Skeletal muscle satellite cell (primary cell): ENCODE data around the gene PELI2.
"Not testable (repeated sequence)": the region's sequence is repeated elsewhere in the genome, so short reads cannot be mapped to it uniquely, and the experiment has no call there.

Experiments
- H3K27me3 ChIP-seq: 2 replicates; pipeline ENCODE4 v1.7.0; 2013; ENCODE audit warnings: low read length; ENCODE audit not compliant: control insufficient read depth, insufficient read depth
- H3K36me3 ChIP-seq: 2 replicates; pipeline ENCODE4 v1.7.0; 2013; ENCODE audit warnings: mild to moderate bottlenecking, control low read depth, low read length; ENCODE audit not compliant: insufficient read depth
- H3K4me1 ChIP-seq: 2 replicates; pipeline ENCODE4 v1.7.0; 2013; ENCODE audit warnings: low read length; ENCODE audit not compliant: control insufficient read depth, insufficient read depth
- H3K4me2 ChIP-seq: 2 replicates; pipeline ENCODE4 v1.7.0; 2013; ENCODE audit warnings: mild to moderate bottlenecking, low read length
- H3K4me3 ChIP-seq: 2 replicates; pipeline ENCODE4 v1.7.0; 2013; ENCODE audit warnings: low read length
- H3K9ac ChIP-seq: 2 replicates; pipeline ENCODE4 v1.7.0; 2013; ENCODE audit warnings: mild to moderate bottlenecking, low read depth, low read length, moderate library complexity
- H3K9me3 ChIP-seq: replicated peaks from 2 replicates; pipeline ENCODE4 v1.7.0; 2013; ENCODE audit warnings: mild to moderate bottlenecking, control low read depth, low read length

PELI2 gene

DNA sequence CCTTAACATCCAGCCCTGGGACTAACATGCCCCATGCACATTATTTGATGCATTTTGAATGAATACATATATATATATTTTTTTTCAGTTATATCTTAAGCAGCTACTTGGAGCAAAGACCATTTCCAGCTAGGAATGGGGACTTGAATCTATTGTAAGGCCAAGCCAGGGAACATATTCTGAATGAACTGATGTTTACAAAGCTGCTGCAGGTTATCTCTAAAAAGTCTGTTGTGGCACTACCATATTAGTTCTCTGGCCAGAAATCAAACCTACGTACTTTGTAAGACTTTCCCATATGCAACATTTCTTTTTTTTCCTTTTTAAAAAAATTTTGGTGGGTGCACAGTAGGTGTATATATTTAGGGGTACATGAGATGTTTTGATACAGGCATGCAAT lies 43.4 kb downstream of the PELI2 start:
- Histone ChIP-seq H3K4me2 (no peak overlapping the region), H3K36me3 (peaks cover 3% of the 10 kb centered on the region), H3K27me3 (no peaks in the 10 kb centered on the region), H3K4me1 (peaks cover 3% of the 10 kb centered on the region), H3K9me3 (peaks cover 2% of the 10 kb centered on the region), H3K4me3 (no peak overlapping the region), H3K9ac (no peak overlapping the region)

DNA sequence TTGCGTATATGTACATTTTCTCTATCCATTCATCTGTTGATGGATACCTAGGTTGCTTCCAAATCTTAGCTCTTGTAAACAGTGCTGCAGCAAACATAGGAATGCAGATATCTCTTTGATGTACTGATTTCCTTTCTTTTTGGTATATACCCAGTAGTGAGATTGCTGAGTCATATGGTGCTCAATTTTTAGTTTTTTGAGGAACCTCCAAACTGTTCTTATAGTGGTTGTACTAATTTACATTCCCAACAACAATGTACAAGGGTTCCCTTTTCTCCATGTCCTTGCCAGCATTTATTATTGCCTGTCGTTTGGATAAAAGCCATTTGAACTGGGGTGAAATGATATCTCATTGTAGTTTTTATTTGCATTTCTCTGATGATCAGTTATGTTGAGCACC lies 44.3 kb downstream of the PELI2 start:
- Histone ChIP-seq H3K4me2 (no peak overlapping the region), H3K4me1 (peaks cover 3% of the 10 kb centered on the region), H3K4me3 (no peak overlapping the region)

GRCh38 chr14:56166579-56166978 lies 48.4 kb downstream of the PELI2 start:
- not testable (repeated sequence) for H3K4me3 ChIP-seq, H3K36me3 ChIP-seq, H3K27me3 ChIP-seq, H3K4me2 ChIP-seq, H3K9ac ChIP-seq, H3K4me1 ChIP-seq, H3K9me3 ChIP-seq

More for the DNA sequence above, 44.3 kb downstream of the PELI2 start:
- Histone ChIP-seq H3K9ac (no peak overlapping the region), H3K27me3 (no peaks in the 10 kb centered on the region), H3K9me3 (peaks cover 2% of the 10 kb centered on the region), H3K36me3 (peaks cover 3% of the 10 kb centered on the region)

- no peak overlapping the region for H3K4me3 ChIP-seq
- peaks cover 11% of the 10 kb centered on the region for H3K4me1 ChIP-seq
- peaks cover 3% of the 10 kb centered on the region for H3K36me3 ChIP-seq
- H3K9ac ChIP-seq: no peak overlapping the region
- no peak overlapping the region for H3K4me2 ChIP-seq
- H3K9me3 ChIP-seq: peaks cover 2% of the 10 kb centered on the region
- H3K27me3 ChIP-seq: no peaks in the 10 kb centered on the region
Measured at GRCh38 chr14:56168007-56168616, 49.9 kb downstream of the PELI2 start.

DNA sequence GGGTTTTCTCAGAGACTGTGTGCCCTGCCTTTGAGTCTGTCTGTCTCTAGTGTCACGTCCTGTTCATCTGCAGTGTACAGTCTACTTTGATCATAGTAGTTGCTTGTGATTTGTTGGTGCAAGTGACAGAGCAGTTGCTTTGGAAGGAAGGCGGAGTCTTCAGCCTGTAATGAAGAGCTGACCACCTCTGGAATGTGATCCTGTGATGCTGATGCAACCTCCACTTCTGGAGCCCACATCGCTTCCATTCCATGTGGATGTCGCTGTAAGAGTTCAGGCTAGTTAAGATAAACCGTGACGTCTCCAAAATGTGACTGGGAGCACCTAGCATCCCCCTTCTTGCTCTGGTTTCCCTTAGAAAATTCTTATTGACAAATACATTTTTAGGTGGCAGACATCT lies 51.8 kb downstream of the PELI2 start:
- Histone ChIP-seq H3K4me2 (no peak overlapping the region), H3K9me3 (no peaks in the 10 kb centered on the region), H3K36me3 (no peaks in the 10 kb centered on the region), H3K27me3 (no peaks in the 10 kb centered on the region), H3K4me3 (no peak overlapping the region), H3K9ac (no peak overlapping the region), H3K4me1 (peaks cover 16% of the 10 kb centered on the region)

- H3K4me1 ChIP-seq: peaks cover 16% of the 10 kb centered on the region
- H3K4me2 ChIP-seq: no peak overlapping the region
- no peaks in the 10 kb centered on the region for H3K36me3 ChIP-seq
- H3K4me3 ChIP-seq: no peak overlapping the region
- H3K27me3 ChIP-seq: no peaks in the 10 kb centered on the region
- no peak overlapping the region for H3K9ac ChIP-seq
- H3K9me3 ChIP-seq: no peaks in the 10 kb centered on the region
Measured at GRCh38 chr14:56170877-56171422, 52.7 kb downstream of the PELI2 start.

GRCh38 chr14:56172074-56172473 lies 53.9 kb downstream of the PELI2 start:
- Histone ChIP-seq H3K4me2 (peak overlapping the region; percentile 30), H3K9me3 (no peaks in the 10 kb centered on the region), H3K4me3 (no peak overlapping the region), H3K27me3 (no peaks in the 10 kb centered on the region), H3K4me1 (peaks cover 16% of the 10 kb centered on the region), H3K9ac (no peak overlapping the region), H3K36me3 (no peaks in the 10 kb centered on the region)

GRCh38 chr14:56172571-56172971 lies 54.4 kb downstream of the PELI2 start:
- H3K27me3 ChIP-seq: no peaks in the 10 kb centered on the region
- H3K9ac ChIP-seq: no peak overlapping the region
- H3K9me3 ChIP-seq: no peaks in the 10 kb centered on the region
- H3K36me3 ChIP-seq: no peaks in the 10 kb centered on the region
- peaks cover 16% of the 10 kb centered on the region for H3K4me1 ChIP-seq
- peak overlapping the region; percentile 30 for H3K4me2 ChIP-seq
- peak overlapping the region; percentile 0 for H3K4me3 ChIP-seq

GRCh38 chr14:56173365-56173922 lies 55.2 kb downstream of the PELI2 start:
- Histone ChIP-seq H3K4me3 (no peak overlapping the region), H3K27me3 (no peaks in the 10 kb centered on the region), H3K9ac (no peak overlapping the region), H3K4me1 (peaks cover 16% of the 10 kb centered on the region), H3K36me3 (no peaks in the 10 kb centered on the region), H3K9me3 (no peaks in the 10 kb centered on the region), H3K4me2 (no peak overlapping the region)

- H3K36me3 ChIP-seq: no peaks in the 10 kb centered on the region
- H3K4me1 ChIP-seq: peaks cover 18% of the 10 kb centered on the region
- no peak overlapping the region for H3K4me3 ChIP-seq
- no peak overlapping the region for H3K9ac ChIP-seq
- H3K9me3 ChIP-seq: no peaks in the 10 kb centered on the region
- H3K4me2 ChIP-seq: no peak overlapping the region
- H3K27me3 ChIP-seq: no peaks in the 10 kb centered on the region
Measured at GRCh38 chr14:56175773-56176172, 57.6 kb downstream of the PELI2 start.

DNA sequence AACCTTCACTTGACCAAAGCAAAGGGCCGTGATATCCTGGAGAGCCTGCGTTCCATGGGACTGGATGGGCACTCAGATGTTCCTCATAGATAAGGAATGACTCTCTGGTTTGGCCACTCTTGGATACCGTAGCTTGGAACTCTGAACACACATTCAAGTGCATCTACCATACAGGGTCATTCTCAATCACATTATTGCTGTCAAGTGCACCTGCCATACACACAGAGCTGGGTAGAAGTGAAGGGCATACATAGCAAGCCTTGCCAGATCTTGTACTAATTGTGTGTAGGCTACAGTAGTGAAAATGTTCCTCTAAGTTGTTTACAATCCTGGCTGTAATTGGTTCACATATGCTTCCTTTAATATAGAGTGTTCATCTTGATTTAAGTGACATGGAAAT lies 58.3 kb downstream of the PELI2 start:
- H3K27me3 ChIP-seq: no peaks in the 10 kb centered on the region
- H3K9me3 ChIP-seq: no peaks in the 10 kb centered on the region
- H3K4me1 ChIP-seq: peaks cover 21% of the 10 kb centered on the region
- H3K4me3 ChIP-seq: no peak overlapping the region
- no peaks in the 10 kb centered on the region for H3K36me3 ChIP-seq
- H3K9ac ChIP-seq: no peak overlapping the region
- no peak overlapping the region for H3K4me2 ChIP-seq

DNA sequence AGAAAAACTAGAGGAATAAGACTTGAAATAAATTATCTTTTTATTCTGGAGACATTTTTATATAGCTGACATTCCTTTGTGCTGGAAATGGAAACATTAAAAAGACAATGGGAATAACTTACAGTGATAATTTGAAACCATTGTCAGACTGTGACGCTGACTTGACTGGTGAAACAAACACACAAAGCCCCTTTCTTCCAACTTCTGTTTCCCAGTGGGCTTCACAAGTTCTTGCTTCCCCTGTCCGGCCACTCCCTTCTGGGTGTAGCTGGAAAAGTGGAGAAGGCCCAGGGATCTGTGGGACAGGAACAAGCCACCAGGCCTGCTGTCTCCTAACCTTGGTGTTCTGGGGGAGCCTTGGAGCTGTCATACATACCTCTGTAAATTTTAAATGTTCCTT lies 58.8 kb downstream of the PELI2 start:
- Histone ChIP-seq H3K9me3 (no peaks in the 10 kb centered on the region), H3K9ac (no peak overlapping the region), H3K4me2 (no peak overlapping the region), H3K4me1 (peaks cover 21% of the 10 kb centered on the region), H3K27me3 (no peaks in the 10 kb centered on the region), H3K36me3 (no peaks in the 10 kb centered on the region), H3K4me3 (no peak overlapping the region)
